K562 (cell line): ENCODE measurements around the gene ARL16. TPM values are rescaled to one million over a fixed set of nuclear protein-coding genes. Genes with fewer than 3 reads are reported as not detected.

Experiments
- BACH1 ChIP-seq: fragments of 200-800 bp; sonication (Bioruptor generic); IDR thresholded peaks from 2 replicates; pipeline ENCODE4 v1.6.1; 2016; ENCODE audit warnings: missing genetic modification characterization, missing compliant biosample characterization
- CBFA2T2 ChIP-seq: fragments of 450-650 bp; conservative IDR thresholded peaks from 2 replicates; pipeline ENCODE4 v1.6.1; 2017; ENCODE audit warnings: mild to moderate bottlenecking
- CCAR2 ChIP-seq: fragments of 200-400 bp; formaldehyde crosslinking; IDR thresholded peaks from 2 replicates; pipeline ENCODE4 v1.6.1; 2017; ENCODE audit warnings: mild to moderate bottlenecking, low read depth, low read length
- CHCHD3 ChIP-seq: fragments of 250-450 bp; sonication (Bioruptor Pico); IDR thresholded peaks from 2 replicates; pipeline ENCODE4 v2.1.2; 2022; ENCODE audit warnings: mild to moderate bottlenecking
- COPS2 ChIP-seq: fragments of 450-650 bp; conservative IDR thresholded peaks from 2 replicates; pipeline ENCODE4 v1.6.1; 2016; ENCODE audit warnings: mild to moderate bottlenecking, moderate library complexity
- EP400 ChIP-seq: fragments of 450-650 bp; IDR thresholded peaks from 2 replicates; pipeline ENCODE4 v1.6.1; 2017; ENCODE audit warnings: antibody characterized with exemption, mild to moderate bottlenecking, moderate library complexity
- ESRRA ChIP-seq: fragments of 450-650 bp; IDR thresholded peaks from 2 replicates; pipeline ENCODE4 v1.6.1; 2014; ENCODE audit warnings: low read depth, mild to moderate bottlenecking, moderate library complexity, borderline replicate concordance
- HDAC6 ChIP-seq: IDR thresholded peaks from 2 replicates; pipeline ENCODE4 v1.6.1; 2012; ENCODE audit warnings: low read depth, mild to moderate bottlenecking, control low read depth, inconsistent platforms, low read length, moderate library complexity
- MCM7 ChIP-seq, 2 experiments: fragments of 450-650 bp; IDR thresholded peaks; 2 replicates each; pipeline ENCODE4 v1.6.1; 2016 to 2018
- NFIX ChIP-seq: fragments of 250-450 bp; sonication (Bioruptor Pico); IDR thresholded peaks from 2 replicates; pipeline ENCODE4 v1.4.0; 2020; ENCODE audit warnings: low read depth, mild to moderate bottlenecking, moderate library complexity
- NR2C1 ChIP-seq, 2 experiments: fragments of 450-650 bp; IDR thresholded peaks; 2 replicates each; pipeline ENCODE4 v1.6.1; 2017; ENCODE audit warnings: mild to moderate bottlenecking in 2 of 2, antibody characterized with exemption in 1 of 2, inconsistent platforms in 1 of 2, missing compliant biosample characterization in 1 of 2, missing genetic modification characterization in 1 of 2
- POLR2G ChIP-seq: fragments of 200-400 bp; formaldehyde crosslinking; IDR thresholded peaks from 2 replicates; pipeline ENCODE4 v1.6.1; 2017; ENCODE audit warnings: low read depth, mild to moderate bottlenecking, antibody characterized with exemption, low read length, moderate library complexity
- RBM15 ChIP-seq: fragments of 200-400 bp; formaldehyde crosslinking; IDR thresholded peaks from 2 replicates; pipeline ENCODE4 v1.6.1; 2018; ENCODE audit warnings: mild to moderate bottlenecking, low read length, moderate library complexity; ENCODE audit not compliant: insufficient read depth
- RCOR1 ChIP-seq, 2 experiments: IDR thresholded peaks; 2 replicates each; pipeline ENCODE4 v1.6.1; 2012; ENCODE audit warnings: low read depth in 2 of 2, low read length in 2 of 2, borderline replicate concordance in 1 of 2, improper control_type of control experiment in 1 of 2
- SIN3B ChIP-seq: fragments of 450-650 bp; IDR thresholded peaks from 2 replicates; pipeline ENCODE4 v1.6.1; 2017; ENCODE audit warnings: low read depth, mild to moderate bottlenecking, moderate library complexity
- TCF7L2 ChIP-seq: fragments of 150-350 bp; IDR thresholded peaks from 2 replicates; pipeline ENCODE4 v1.6.1; 2016; ENCODE audit warnings: low read depth, mild to moderate bottlenecking, low read length, moderate library complexity
- ZFP1 ChIP-seq: fragments of 450-650 bp; formaldehyde crosslinking; IDR thresholded peaks from 2 replicates; pipeline ENCODE4 v1.4.0; 2020; ENCODE audit warnings: mild to moderate bottlenecking, mixed read lengths
- ZNF146 ChIP-seq: IDR thresholded peaks from one replicate; pipeline ENCODE4 v1.6.1; 2018; ENCODE audit warnings: missing compliant biosample characterization; ENCODE audit not compliant: unreplicated experiment
- ZNF197 ChIP-seq: fragments of 200-800 bp; sonication (Bioruptor generic); IDR thresholded peaks from 2 replicates; pipeline ENCODE4 v1.6.1; 2016; ENCODE audit warnings: low read depth, missing genetic modification characterization, missing compliant biosample characterization
- ZNF274 ChIP-seq: IDR thresholded peaks from 2 replicates; pipeline ENCODE4 v1.6.1; 2011; ENCODE audit warnings: low read depth, mild to moderate bottlenecking, low read length, moderate library complexity, borderline replicate concordance
- ZNF445 ChIP-seq: fragments of 250-450 bp; sonication (Bioruptor Pico); IDR thresholded peaks from 2 replicates; pipeline ENCODE4 v1.4.0; 2020; ENCODE audit warnings: low read depth, mild to moderate bottlenecking, moderate library complexity
- polyA plus RNA-seq, 8 experiments: library from polyadenylated mRNA; depleted of rRNA in 4 of 8; stranded (reverse) in 5 of 8; unstranded in 3 of 8; fragments of >200 nt; fragmentation: Nextera tagmentation in 2 of 8; fragmentation: Illumina TruSeq in 1 of 8; extraction: Ambion mirVana in 2 of 8; extraction: Trizol in 1 of 8; gene quantifications; 2 replicates each; pipeline versions ENCODE4 v1.2.1 to v1.2.3, GENCODE V29; 2011 to 2014; ENCODE audit warnings: inconsistent platforms in 1 of 8, missing spikeins in 1 of 8
- total RNA-seq, 7 experiments: library from RNA; depleted of rRNA in 6 of 7; stranded (reverse); fragments of >200 nt in 6 of 7; fragmentation: Illumina TruSeq in 2 of 7; extraction: Trizol in 2 of 7; gene quantifications; 2 replicates each; pipeline versions ENCODE4 v1.2.1 to v1.2.3, GENCODE V29; 2011 to 2021; ENCODE audit warnings: low replicate concordance in 1 of 7
- TF ChIP-seq, protein P1 (sequence below): fragments of 450-650 bp; IDR thresholded peaks from 2 replicates; pipeline ENCODE4 v1.6.1; 2014; ENCODE audit warnings: low read depth, mild to moderate bottlenecking, moderate library complexity, borderline replicate concordance
- TF ChIP-seq, protein P2 (sequence below): fragments of 250-450 bp; sonication (Bioruptor Pico); IDR thresholded peaks from 2 replicates; pipeline ENCODE4 v1.8.0; 2021; ENCODE audit warnings: moderate library complexity, mild to moderate bottlenecking, inconsistent platforms
- TF ChIP-seq, protein P3 (sequence below), 2 experiments: fragments of 450-650 bp in 1 of 2; sonication (generic) in 1 of 2; formaldehyde crosslinking in 1 of 2; IDR thresholded peaks in 1 of 2; conservative IDR thresholded peaks in 1 of 2; 2 replicates each; pipeline versions ENCODE4 v1.6.1 to v1.8.1; 2016 to 2023; ENCODE audit warnings: mild to moderate bottlenecking in 2 of 2, moderate library complexity in 2 of 2, inconsistent platforms in 1 of 2, missing genetic modification reagents in 1 of 2

ARL16 gene
- total and polyA plus RNA-seq, 9 of the 15 experiments (the other 6 are each of a cell fraction or from before 2014, with no cell fraction given), result 5.4 to 32.4 (median 22.6) TPM

DNA sequence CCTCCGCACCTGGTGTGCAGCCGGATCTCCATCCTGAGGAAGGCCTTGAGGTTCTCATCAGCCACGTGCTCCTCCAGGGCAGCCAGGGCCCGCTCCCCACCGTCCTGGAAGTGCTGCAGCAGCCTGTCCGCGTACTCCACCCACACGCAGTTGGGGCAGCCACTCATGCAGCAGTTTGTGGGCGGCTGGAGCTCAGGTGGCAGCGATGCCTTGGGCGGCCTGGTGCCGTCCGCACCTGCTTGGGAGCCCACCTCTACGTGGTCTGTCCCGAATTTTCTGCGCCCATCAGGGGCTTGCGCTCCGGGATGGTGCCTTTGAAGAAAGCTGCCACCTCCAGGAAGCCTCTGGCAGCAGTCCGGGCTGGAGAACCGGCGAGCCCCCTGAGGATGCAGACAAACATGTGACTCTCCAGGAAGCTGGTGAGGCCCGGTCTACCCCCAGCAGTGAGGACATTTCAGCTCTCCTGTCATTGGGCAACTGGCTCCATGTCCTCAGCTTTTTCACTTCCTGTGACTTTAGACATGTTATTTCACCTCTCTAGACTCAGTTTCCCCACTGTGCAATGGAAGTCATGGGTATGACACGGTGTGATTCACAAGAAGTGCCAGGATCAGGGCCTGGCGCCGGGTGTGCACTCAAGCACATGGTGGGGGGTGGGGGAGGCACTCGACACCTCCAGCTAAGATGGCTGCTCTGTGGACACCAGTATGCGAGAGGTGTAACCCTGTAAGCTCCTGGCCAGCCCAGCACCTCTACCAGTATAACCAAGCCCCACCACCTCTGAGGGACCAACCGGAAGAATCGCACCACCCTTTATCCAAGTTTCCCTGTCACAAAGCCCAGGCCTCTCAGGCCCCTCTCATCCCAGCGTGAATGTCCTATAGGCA is 18.1 kb downstream of the ARL16 start (continued):
- TF ChIP-seq, protein P1, sequence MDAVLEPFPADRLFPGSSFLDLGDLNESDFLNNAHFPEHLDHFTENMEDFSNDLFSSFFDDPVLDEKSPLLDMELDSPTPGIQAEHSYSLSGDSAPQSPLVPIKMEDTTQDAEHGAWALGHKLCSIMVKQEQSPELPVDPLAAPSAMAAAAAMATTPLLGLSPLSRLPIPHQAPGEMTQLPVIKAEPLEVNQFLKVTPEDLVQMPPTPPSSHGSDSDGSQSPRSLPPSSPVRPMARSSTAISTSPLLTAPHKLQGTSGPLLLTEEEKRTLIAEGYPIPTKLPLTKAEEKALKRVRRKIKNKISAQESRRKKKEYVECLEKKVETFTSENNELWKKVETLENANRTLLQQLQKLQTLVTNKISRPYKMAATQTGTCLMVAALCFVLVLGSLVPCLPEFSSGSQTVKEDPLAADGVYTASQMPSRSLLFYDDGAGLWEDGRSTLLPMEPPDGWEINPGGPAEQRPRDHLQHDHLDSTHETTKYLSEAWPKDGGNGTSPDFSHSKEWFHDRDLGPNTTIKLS, result no peak
- peak; percentile 83 for TF ChIP-seq EP400
- no peak for TF ChIP-seq MCM7 (IDR thresholded peaks at IDR 0.05)
- no peak for TF ChIP-seq RCOR1 (IDR thresholded peaks at IDR 0.05; ENCODE audit: borderline replicate concordance in 1 of 2, low read depth in 2 of 2, low read length in 2 of 2)
- TF ChIP-seq ZNF197 (CRISPR knock-in tag), result peak; percentile 35; the same call in 1 of the 2 replicates
- TF ChIP-seq ZFP1 (CRISPR knock-in tag), result no peak
- no peak for TF ChIP-seq NFIX (CRISPR knock-in tag)
- no peak for TF ChIP-seq ZNF146 (CRISPR knock-in tag)
- TF ChIP-seq ZNF274, result no peak
- TF ChIP-seq POLR2G, result peak; percentile 68
- TF ChIP-seq ESRRA, result no peak
- TF ChIP-seq COPS2, result no peak
- TF ChIP-seq CBFA2T2, result no peak
- TF ChIP-seq RBM15, result no peak
- TF ChIP-seq, protein P2, sequence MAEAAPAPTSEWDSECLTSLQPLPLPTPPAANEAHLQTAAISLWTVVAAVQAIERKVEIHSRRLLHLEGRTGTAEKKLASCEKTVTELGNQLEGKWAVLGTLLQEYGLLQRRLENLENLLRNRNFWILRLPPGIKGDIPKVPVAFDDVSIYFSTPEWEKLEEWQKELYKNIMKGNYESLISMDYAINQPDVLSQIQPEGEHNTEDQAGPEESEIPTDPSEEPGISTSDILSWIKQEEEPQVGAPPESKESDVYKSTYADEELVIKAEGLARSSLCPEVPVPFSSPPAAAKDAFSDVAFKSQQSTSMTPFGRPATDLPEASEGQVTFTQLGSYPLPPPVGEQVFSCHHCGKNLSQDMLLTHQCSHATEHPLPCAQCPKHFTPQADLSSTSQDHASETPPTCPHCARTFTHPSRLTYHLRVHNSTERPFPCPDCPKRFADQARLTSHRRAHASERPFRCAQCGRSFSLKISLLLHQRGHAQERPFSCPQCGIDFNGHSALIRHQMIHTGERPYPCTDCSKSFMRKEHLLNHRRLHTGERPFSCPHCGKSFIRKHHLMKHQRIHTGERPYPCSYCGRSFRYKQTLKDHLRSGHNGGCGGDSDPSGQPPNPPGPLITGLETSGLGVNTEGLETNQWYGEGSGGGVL (CRISPR knock-in tag), result peak; percentile 64
- TF ChIP-seq BACH1 (tag), result peak; percentile 78
- no peak for TF ChIP-seq TCF7L2
- no peak for TF ChIP-seq HDAC6
- TF ChIP-seq, protein P3, sequence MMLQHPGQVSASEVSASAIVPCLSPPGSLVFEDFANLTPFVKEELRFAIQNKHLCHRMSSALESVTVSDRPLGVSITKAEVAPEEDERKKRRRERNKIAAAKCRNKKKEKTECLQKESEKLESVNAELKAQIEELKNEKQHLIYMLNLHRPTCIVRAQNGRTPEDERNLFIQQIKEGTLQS (IDR thresholded peaks at IDR 0.05), result no peak
- TF ChIP-seq, protein P3 (CRISPR knock-in tag; conservative IDR thresholded peaks at IDR 0.05), result no peak
- TF ChIP-seq ZNF445 (CRISPR knock-in tag), result peak; percentile 61; the same call in 1 of the 2 replicates
- no peak for TF ChIP-seq NR2C1 (IDR thresholded peaks at IDR 0.05)
- TF ChIP-seq NR2C1 (tag; IDR thresholded peaks at IDR 0.05), result peak; percentile 90
- TF ChIP-seq CCAR2, result no peak
- TF ChIP-seq CHCHD3 (CRISPR knock-in tag), result 0 out of 2 replicates have a peak, but pooled peaks have one; percentile 60
- TF ChIP-seq SIN3B, result no peak
